Thymus (tissue), 11 donors: ENCODE measurements around the gene ATP2A2. TPM values are rescaled to one million over a fixed set of nuclear protein-coding genes. Genes with fewer than 3 reads are reported as not detected.

Experiments
- DNase-seq, 9 donors: peaks; one replicate each; pipeline ENCODE4 v3.0.0-alpha.2; 2013; ENCODE audit warnings: low spot score in 9 of 9, low read depth in 6 of 9, missing footprints in 1 of 9
- H3K27ac ChIP-seq, 2 donors: one replicate each; pipeline ENCODE4 v1.5.1; 2013; ENCODE audit warnings: control low read depth in 1 of 2, low read depth in 1 of 2, low read length in 1 of 2, mild to moderate bottlenecking in 1 of 2, moderate library complexity in 1 of 2
- H3K27me3 ChIP-seq, 2 donors: one replicate each; pipeline ENCODE4 v1.5.1; 2013; ENCODE audit warnings: low read length in 1 of 2; ENCODE audit not compliant: control insufficient read depth in 2 of 2, insufficient read depth in 1 of 2
- H3K36me3 ChIP-seq, 2 donors: one replicate each; pipeline ENCODE4 v1.5.1; 2013; ENCODE audit warnings: low read length in 1 of 2, mild to moderate bottlenecking in 1 of 2, moderate library complexity in 1 of 2; ENCODE audit not compliant: control insufficient read depth in 2 of 2, insufficient read depth in 2 of 2
- H3K4me1 ChIP-seq, 2 donors: one replicate each; pipeline ENCODE4 v1.5.1; 2013; ENCODE audit warnings: low read length in 2 of 2; ENCODE audit not compliant: control insufficient read depth in 2 of 2, insufficient read depth in 2 of 2
- H3K4me3 ChIP-seq, 2 donors: one replicate each; pipeline ENCODE4 v1.5.1; 2013; ENCODE audit warnings: low read length in 2 of 2, control low read depth in 1 of 2, mild to moderate bottlenecking in 1 of 2
- H3K9me3 ChIP-seq, 2 donors: one replicate each; pipeline ENCODE4 v1.5.1; 2013; ENCODE audit warnings: low read length in 1 of 2, mild to moderate bottlenecking in 1 of 2; ENCODE audit not compliant: control insufficient read depth in 2 of 2, insufficient read depth in 1 of 2
- WGBS: extraction: QIAGEN DNeasy Blood & Tissue Kit; methylation state at CpG from one replicate; pipeline ENCODE4 v1.1.7; 2013; 5-methylcytosine and 5-hydroxymethylcytosine counted together
- polyA plus RNA-seq: library from polyadenylated mRNA; stranded (reverse); fragments of 200-250 nt; gene quantifications from one replicate; pipeline ENCODE4 v1.2.3, GENCODE V29; 2013
- total RNA-seq: library from RNA; stranded (reverse); fragments of 120-200 nt; gene quantifications from one replicate; pipeline ENCODE4 v1.2.4, GENCODE V29; 2013
- donor health status: healthy.

ATP2A2 gene
- total and polyA plus RNA-seq, 2 donors, result 33.8 to 37.6 TPM

DNA sequence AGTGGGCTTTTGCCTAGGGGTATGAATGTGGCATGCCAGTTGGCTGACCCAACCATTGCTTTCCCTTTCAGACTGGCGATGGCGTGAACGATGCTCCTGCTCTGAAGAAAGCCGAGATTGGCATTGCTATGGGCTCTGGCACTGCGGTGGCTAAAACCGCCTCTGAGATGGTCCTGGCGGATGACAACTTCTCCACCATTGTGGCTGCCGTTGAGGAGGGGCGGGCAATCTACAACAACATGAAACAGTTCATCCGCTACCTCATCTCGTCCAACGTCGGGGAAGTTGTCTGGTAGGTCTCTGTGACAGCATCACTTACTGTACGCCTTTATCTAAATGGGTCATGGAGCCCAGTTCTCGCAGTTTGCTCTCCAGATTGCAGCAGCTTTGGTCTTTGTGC is 61.1 kb downstream of the ATP2A2 start:
- Histone ChIP-seq H3K4me3 (no peak overlapping the region), H3K27ac (no peak overlapping the region), H3K4me1 (no peaks in the 10 kb centered on the region), H3K9me3 (peaks cover 0 to 1% of the 10 kb centered on the region in 2 donors), H3K36me3 (peaks cover 73 to 99% of the 10 kb centered on the region in 2 donors), H3K27me3 (no peaks in the 10 kb centered on the region)
- no peak for DNase-seq
- 99% methylated on average over 15 of the region's 15 CpGs for WGBS

DNA sequence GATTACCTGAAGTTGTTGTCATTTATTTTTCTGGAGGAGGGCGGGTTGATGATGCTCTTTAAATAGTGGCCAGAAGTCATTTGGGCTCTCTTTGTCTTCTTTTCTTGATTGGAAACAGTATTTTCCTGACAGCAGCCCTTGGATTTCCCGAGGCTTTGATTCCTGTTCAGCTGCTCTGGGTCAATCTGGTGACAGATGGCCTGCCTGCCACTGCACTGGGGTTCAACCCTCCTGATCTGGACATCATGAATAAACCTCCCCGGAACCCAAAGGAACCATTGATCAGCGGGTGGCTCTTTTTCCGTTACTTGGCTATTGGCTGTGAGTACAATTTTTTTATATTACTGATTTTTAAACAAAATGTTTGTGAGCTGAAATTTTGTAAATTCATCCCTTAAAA is 62.1 kb downstream of the ATP2A2 start:
- H3K9me3 ChIP-seq, result peaks cover 0 to 1% of the 10 kb centered on the region in 2 donors
- H3K36me3 ChIP-seq, result peaks cover 73 to 99% of the 10 kb centered on the region in 2 donors
- no peak overlapping the region for H3K4me3 ChIP-seq
- no peaks in the 10 kb centered on the region for H3K4me1 ChIP-seq
- WGBS, result 99% methylated on average over 5 of the region's 5 CpGs
- DNase-seq, result no peak
- no peaks in the 10 kb centered on the region for H3K27me3 ChIP-seq
- H3K27ac ChIP-seq, result no peak overlapping the region

DNA sequence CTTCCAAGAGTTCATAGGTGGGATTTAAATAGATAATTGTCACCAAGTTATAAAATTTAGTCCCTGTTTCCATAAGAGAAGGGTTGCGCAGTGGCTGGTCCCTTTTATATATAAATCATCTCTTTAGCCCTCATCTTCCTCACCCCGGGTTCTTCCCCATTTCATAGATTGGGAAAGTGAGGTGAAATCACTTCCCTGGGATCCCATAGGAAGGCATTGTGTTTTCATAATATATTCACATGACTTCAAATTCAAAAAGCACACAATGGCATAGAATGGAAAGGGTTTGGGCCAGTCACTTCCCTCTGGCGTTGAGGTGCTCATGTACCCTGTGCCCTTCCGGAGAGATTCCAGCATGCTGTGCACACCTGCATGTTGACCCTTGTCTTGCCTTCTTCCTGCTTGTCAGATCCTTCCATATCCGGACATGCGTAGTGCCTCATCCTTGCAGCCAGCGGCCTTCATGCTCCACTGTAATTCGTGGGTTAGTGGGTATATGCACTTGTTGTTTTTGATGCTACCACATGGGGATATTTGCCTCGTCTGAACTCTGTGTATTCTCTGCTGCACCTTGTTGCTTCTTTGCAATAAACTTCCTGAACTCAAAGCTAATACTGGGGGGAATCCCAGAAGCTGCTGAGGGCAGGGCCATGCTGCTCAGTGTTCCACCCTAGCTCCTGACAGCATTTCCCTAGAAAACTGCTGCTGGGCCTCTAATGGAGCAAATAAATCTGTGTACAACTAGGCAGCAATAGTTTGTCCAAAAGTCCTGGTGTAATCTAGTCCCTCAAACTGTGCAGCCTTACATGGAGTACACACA is 62.9 kb downstream of the ATP2A2 start:
- Histone ChIP-seq H3K27ac (no peak overlapping the region), H3K36me3 (peaks cover 71 to 99% of the 10 kb centered on the region in 2 donors), H3K9me3 (peaks cover 0 to 1% of the 10 kb centered on the region in 2 donors), H3K4me3 (no peak overlapping the region), H3K4me1 (peaks cover 0 to 5% of the 10 kb centered on the region in 2 donors), H3K27me3 (no peaks in the 10 kb centered on the region)
- DNase-seq, result no peak
- WGBS, result 94% methylated on average over 9 of the region's 9 CpGs

DNA sequence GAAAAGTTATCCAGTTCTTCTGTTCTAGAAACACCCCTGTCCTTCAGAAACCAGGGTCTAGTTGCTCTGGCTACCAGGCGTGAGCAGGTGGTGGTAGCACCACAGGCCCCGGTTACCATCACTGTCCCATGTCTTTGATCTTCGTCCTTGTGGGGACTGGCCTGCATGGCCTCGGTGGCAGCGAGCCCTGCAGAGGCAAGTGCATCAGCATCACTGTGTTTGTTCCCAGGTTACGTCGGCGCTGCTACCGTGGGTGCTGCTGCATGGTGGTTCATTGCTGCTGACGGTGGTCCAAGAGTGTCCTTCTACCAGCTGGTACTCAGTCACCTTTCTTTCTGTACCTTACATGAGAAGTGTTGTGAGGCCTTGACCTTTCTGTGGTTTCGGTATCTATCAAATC is 63.6 kb downstream of the ATP2A2 start:
- no peak overlapping the region for H3K27ac ChIP-seq
- H3K27me3 ChIP-seq, result no peaks in the 10 kb centered on the region
- H3K9me3 ChIP-seq, result peaks cover 0 to 1% of the 10 kb centered on the region in 2 donors
- H3K4me3 ChIP-seq, result no peak overlapping the region
- 97% methylated on average over 11 of the region's 11 CpGs for WGBS
- DNase-seq, result no peak
- H3K4me1 ChIP-seq, result peaks cover 0 to 12% of the 10 kb centered on the region in 2 donors
- H3K36me3 ChIP-seq, result peaks cover 64 to 98% of the 10 kb centered on the region in 2 donors

DNA sequence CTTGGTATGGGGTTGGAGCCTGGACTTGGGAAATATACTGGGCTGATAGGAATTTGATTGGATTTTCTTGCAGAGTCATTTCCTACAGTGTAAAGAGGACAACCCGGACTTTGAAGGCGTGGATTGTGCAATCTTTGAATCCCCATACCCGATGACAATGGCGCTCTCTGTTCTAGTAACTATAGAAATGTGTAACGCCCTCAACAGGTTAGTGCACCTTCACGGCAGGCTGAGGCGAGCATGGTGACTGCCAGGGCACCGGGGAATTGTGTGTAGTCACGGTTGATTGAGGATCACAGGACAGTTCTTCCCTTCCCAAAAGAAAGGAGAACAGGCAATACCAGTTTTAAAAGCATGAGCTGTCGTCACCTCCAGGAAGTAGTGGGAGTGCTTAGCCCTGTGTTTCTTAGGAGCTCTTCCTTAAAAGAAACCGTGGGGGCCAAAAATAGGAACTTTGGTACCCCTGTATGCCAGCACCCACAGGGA is 64.2 kb downstream of the ATP2A2 start:
- H3K36me3 ChIP-seq, result peaks cover 63 to 93% of the 10 kb centered on the region in 2 donors
- 85% methylated on average over 11 of the region's 11 CpGs for WGBS
- H3K4me3 ChIP-seq, result no peak overlapping the region
- H3K27ac ChIP-seq, result peak overlapping the region in 1 of 2 donors; percentile 36
- no peaks in the 10 kb centered on the region for H3K27me3 ChIP-seq
- H3K4me1 ChIP-seq, result peaks cover 0 to 17% of the 10 kb centered on the region in 2 donors
- DNase-seq, result no peak
- H3K9me3 ChIP-seq, result peaks cover 0 to 1% of the 10 kb centered on the region in 2 donors

DNA sequence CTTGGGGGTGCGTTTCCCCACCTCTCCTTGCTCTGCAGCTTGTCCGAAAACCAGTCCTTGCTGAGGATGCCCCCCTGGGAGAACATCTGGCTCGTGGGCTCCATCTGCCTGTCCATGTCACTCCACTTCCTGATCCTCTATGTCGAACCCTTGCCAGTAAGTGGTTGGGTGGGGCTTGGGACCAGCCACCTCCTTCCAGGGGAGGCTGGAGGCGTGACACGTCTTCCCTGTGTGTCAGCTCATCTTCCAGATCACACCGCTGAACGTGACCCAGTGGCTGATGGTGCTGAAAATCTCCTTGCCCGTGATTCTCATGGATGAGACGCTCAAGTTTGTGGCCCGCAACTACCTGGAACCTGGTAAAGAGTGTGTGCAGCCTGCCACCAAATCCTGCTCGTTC is 64.9 kb downstream of the ATP2A2 start:
- Histone ChIP-seq H3K27me3 (no peaks in the 10 kb centered on the region), H3K36me3 (peaks cover 59 to 91% of the 10 kb centered on the region in 2 donors), H3K9me3 (peaks cover 0 to 1% of the 10 kb centered on the region in 2 donors), H3K4me1 (peaks cover 0 to 17% of the 10 kb centered on the region in 2 donors), H3K27ac (peak overlapping the region in 1 of 2 donors; percentile 36), H3K4me3 (no peak overlapping the region)
- WGBS, result 97% methylated on average over 12 of the region's 12 CpGs
- no peak for DNase-seq

DNA sequence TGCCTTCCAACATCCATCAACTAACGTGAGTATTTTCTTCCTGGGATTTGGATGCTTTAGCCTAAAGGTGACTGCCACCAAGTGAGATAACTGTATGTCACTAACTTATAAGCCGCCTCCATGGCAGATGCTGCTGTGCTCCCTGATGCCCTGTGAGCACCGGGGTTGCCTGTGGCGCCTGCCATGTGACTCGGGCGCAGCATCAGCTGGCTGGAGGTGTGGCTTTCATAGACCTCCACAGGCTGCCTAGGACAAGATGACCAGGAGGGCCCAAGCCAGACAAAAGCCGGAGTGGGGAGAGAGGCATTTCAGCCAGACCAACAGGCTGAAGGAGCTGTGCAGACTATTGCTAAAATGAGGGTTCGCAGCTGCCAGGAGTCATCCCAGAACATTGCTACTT is 66.7 kb downstream of the ATP2A2 start:
- 97% methylated on average over 8 of the region's 8 CpGs for WGBS
- H3K36me3 ChIP-seq, result peaks cover 50 to 75% of the 10 kb centered on the region in 2 donors
- H3K9me3 ChIP-seq, result peaks cover 0 to 1% of the 10 kb centered on the region in 2 donors
- H3K4me3 ChIP-seq, result no peak overlapping the region
- no peaks in the 10 kb centered on the region for H3K27me3 ChIP-seq
- H3K27ac ChIP-seq, result no peak overlapping the region
- peaks cover 0 to 17% of the 10 kb centered on the region in 2 donors for H3K4me1 ChIP-seq
- no peak for DNase-seq

DNA sequence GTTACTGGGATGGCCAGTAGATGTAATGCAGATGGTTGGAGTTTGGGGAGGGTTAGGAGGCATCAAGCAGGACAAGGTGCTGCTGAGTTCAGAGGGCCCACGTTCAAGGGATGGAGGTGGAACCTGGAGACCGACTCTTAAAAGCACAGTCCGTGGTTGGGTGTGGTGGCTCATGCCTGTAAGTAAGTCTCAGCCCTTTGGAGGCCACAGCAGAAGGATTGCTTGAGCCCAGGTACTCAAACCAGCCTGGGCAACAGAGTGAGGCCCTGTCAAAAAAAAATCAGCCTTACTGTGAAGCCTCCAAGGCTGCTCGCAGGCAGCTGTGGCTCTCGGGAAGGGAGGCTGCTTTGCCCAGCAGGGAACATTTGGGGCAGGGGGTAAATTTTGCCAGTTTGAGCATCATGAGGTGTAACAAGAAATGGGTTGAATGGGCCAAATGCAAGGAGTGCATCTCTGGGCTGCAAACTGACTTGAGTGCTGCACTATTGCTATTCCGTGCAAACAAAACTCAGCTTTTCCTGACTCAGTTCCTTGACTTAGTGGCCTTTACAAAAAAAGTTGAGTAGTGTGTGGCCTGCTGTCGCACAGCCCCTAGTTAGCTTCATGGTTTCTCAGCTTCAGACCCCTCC is 67.5 kb downstream of the ATP2A2 start:
- 95% methylated on average over 7 of the region's 7 CpGs for WGBS
- Histone ChIP-seq H3K27me3 (no peaks in the 10 kb centered on the region), H3K4me1 (peaks cover 0 to 17% of the 10 kb centered on the region in 2 donors), H3K9me3 (peaks cover 0 to 1% of the 10 kb centered on the region in 2 donors), H3K4me3 (no peak overlapping the region), H3K27ac (no peak overlapping the region), H3K36me3 (peaks cover 42 to 68% of the 10 kb centered on the region in 2 donors)
- no peak for DNase-seq

DNA sequence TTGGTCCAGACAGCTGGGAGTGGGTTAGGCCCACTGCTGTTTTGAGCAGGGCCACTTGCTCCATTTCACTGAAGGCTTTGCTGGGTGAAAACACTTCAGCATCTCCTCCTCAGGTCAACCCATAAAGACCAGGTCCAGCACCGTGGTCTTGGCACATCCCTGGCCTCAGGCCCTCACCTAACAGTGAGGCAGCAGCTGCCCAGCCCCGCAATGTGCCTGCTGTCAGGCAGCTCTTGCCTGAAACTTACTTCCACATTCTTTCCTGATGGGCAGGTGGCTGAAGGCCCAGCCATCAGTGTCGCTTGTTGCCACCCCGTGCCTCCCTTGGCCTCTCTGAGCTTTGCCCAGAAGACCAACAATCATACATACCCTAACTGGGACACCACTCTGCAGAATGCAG is 68.0 kb downstream of the ATP2A2 start:
- 67% methylated on average over 4 of the region's 4 CpGs for WGBS
- Histone ChIP-seq H3K27me3 (no peaks in the 10 kb centered on the region), H3K4me1 (peaks cover 0 to 17% of the 10 kb centered on the region in 2 donors), H3K36me3 (peaks cover 36 to 62% of the 10 kb centered on the region in 2 donors), H3K27ac (peak overlapping the region in 1 of 2 donors; percentile 37), H3K9me3 (peaks cover 0 to 1% of the 10 kb centered on the region in 2 donors), H3K4me3 (no peak overlapping the region)
- DNase-seq, result no peak
